ENCODE results near the gene LRRC36.

Gene LRRC36

GRCh38 chr16:67326472-67327309 lies at the start of gene LRRC36, which contains the start of gene KCTD19:
TSS of gene LRRC36 (plus strand) at chr16:67326815. CDS start at chr16:67326863, 48 bp downstream.
TSS of gene KCTD19 (minus strand) at chr16:67326741. CDS start at chr16:67326707, 34 bp downstream.
- POLR2A ChIA-PET, result no interaction called here
- peak; percentile 51 for TF ChIP-seq CTCF (IDR thresholded peaks at IDR 0.05; ENCODE audit: insufficient read depth, low read length, missing control alignments)
- DNase-seq (ENCODE audit: low read depth, low spot score), result no peak
- H3K4me3 ChIP-seq (ENCODE audit: low read depth, low read length), result peak within 1 kb of the TSS; percentile 52
- CTCF ChIA-PET, result interaction anchor here (0.7 to 3.9 kb wide), 10 partner anchors 11 to 154 kb away, joined by 3 to 23 read pairs (median 4); partner anchors contain the start of genes ATP6V0D1 and FHOD1

GRCh38 chr16:67277294-67277998 lies 49.2 kb upstream of the LRRC36 start:
- CTCF ChIA-PET, result interaction anchor here (0.9 to 2.7 kb wide), 10 partner anchors 10 to 244 kb away, joined by 3 to 15 read pairs (median 3); partner anchors contain the start of gene SLC9A5

GRCh38 chr16:67277999-67278772 lies 48.4 kb upstream of the LRRC36 start:
- POLR2A ChIA-PET, result interaction anchor here (0.7 to 1.8 kb wide), 5 partner anchors 10 to 51 kb away, joined by 3 to 13 read pairs (median 4); partner anchors contain the start of gene TMEM208
- peak overlapping the region; percentile 71 for H3K4me3 ChIP-seq (ENCODE audit: low read depth, low read length)
- CTCF ChIA-PET, result interaction anchor here (0.9 to 2.7 kb wide), 18 partner anchors 9 to 243 kb away, joined by 3 to 15 read pairs (median 4); partner anchors contain the start of gene SLC9A5
- no peak for TF ChIP-seq CTCF (IDR thresholded peaks at IDR 0.05; ENCODE audit: insufficient read depth, low read length, missing control alignments)
- peak; percentile 28 for DNase-seq (ENCODE audit: low read depth, low spot score)

More at GRCh38 chr16:67277294-67277998, 49.2 kb upstream of the LRRC36 start:
- TF ChIP-seq CTCF (IDR thresholded peaks at IDR 0.05; ENCODE audit: insufficient read depth, low read length, missing control alignments), result no peak
- peak overlapping the region; percentile 71 for H3K4me3 ChIP-seq (ENCODE audit: low read depth, low read length)
- DNase-seq (ENCODE audit: low read depth, low spot score), result peak; percentile 96
- POLR2A ChIA-PET, result interaction anchor here (0.6 to 1.8 kb wide), 6 partner anchors 9 to 246 kb away, joined by 3 to 13 read pairs (median 4); partner anchors contain the start of gene TMEM208

GRCh38 chr16:67278773-67279295 lies 47.8 kb upstream of the LRRC36 start:
- ChIA-PET CTCF (interaction anchor here (0.9 to 2.7 kb wide), 12 partner anchors 9 to 187 kb away, joined by 3 to 15 read pairs (median 4); no protein-coding TSS in a partner anchor), POLR2A (interaction anchor here (0.7 to 1.8 kb wide), 2 partner anchors 10 to 33 kb away, joined by 3 to 13 read pairs; no protein-coding TSS in a partner anchor)
- peak overlapping the region; percentile 71 for H3K4me3 ChIP-seq (ENCODE audit: low read depth, low read length)
- TF ChIP-seq CTCF (IDR thresholded peaks at IDR 0.05; ENCODE audit: insufficient read depth, low read length, missing control alignments), result no peak
- DNase-seq (ENCODE audit: low read depth, low spot score), result no peak

GRCh38 chr16:67279296-67280089 lies 47.1 kb upstream of the LRRC36 start, which contains the start of gene PLEKHG4:
TSS of gene PLEKHG4 (plus strand) at chr16:67279532. CDS start at chr16:67280045, 513 bp downstream.
- peak within 1 kb of the TSS; percentile 71 for H3K4me3 ChIP-seq (ENCODE audit: low read depth, low read length)
- CTCF ChIA-PET, result interaction anchor here (0.7 to 2.7 kb wide), 17 partner anchors 8 to 149 kb away, joined by 3 to 15 read pairs (median 5); no protein-coding TSS in a partner anchor
- DNase-seq (ENCODE audit: low read depth, low spot score), result no peak
- POLR2A ChIA-PET, result interaction anchor here (1.0 kb wide), 1 partner anchor 32 kb away, joined by 3 read pairs; no protein-coding TSS in a partner anchor
- peak; percentile 61 for TF ChIP-seq CTCF (IDR thresholded peaks at IDR 0.05; ENCODE audit: insufficient read depth, low read length, missing control alignments)
